Suprapubic skin (tissue), 4 donors: Measurements from ENCODE around the gene RGS16. TPM values are rescaled to one million over a fixed set of nuclear protein-coding genes. Genes with fewer than 3 reads are reported as not detected.

Experiments used
- DNase-seq, 2 donors: peaks; one replicate each; pipeline ENCODE4 v3.0.0-alpha.2; 2019; ENCODE audit warnings: low spot score in 2 of 2
- H3K27ac ChIP-seq: fragments of 200-600 bp; sonication (generic); one replicate; pipeline ENCODE4 v1.5.1; 2019
- H3K27me3 ChIP-seq: fragments of 200-600 bp; sonication (generic); one replicate; pipeline ENCODE4 v1.5.1; 2019
- H3K36me3 ChIP-seq: fragments of 200-600 bp; sonication (generic); one replicate; pipeline ENCODE4 v1.5.1; 2019
- H3K4me1 ChIP-seq: fragments of 200-600 bp; sonication (generic); one replicate; pipeline ENCODE4 v1.5.1; 2019
- H3K4me3 ChIP-seq: fragments of 200-600 bp; sonication (generic); one replicate; pipeline ENCODE4 v1.5.1; 2019; ENCODE audit warnings: mild to moderate bottlenecking
- H3K9me3 ChIP-seq: fragments of 200-600 bp; sonication (generic); one replicate; pipeline ENCODE4 v1.5.1; 2019
- CTCF ChIP-seq, 2 donors: fragments of 200-600 bp in 1 of 2; fragments of 450-650 bp in 1 of 2; sonication (generic) in 1 of 2; IDR thresholded peaks; one replicate each; pipeline ENCODE4 v1.5.1; 2016 to 2019; ENCODE audit warnings: antibody characterized with exemption in 2 of 2, mild to moderate bottlenecking in 1 of 2, moderate library complexity in 1 of 2
- EP300 ChIP-seq: sonication (generic); formaldehyde crosslinking; IDR thresholded peaks from one replicate; pipeline ENCODE4 v1.6.1; 2017; ENCODE audit warnings: antibody characterized with exemption
- POLR2A ChIP-seq, 2 donors: fragments of 450-650 bp; IDR thresholded peaks; one replicate each; pipeline ENCODE4 v1.6.1; 2017; ENCODE audit warnings: antibody characterized with exemption in 2 of 2, mild to moderate bottlenecking in 2 of 2, moderate library complexity in 2 of 2
- POLR2AphosphoS5 ChIP-seq, 3 donors: sonication (generic); formaldehyde crosslinking; IDR thresholded peaks; one replicate each; pipeline ENCODE4 v1.6.1; 2017; ENCODE audit warnings: antibody characterized with exemption in 3 of 3
- WGBS: methylation state at CpG from one replicate; pipeline ENCODE4 v1.1.5; 2018; 5-methylcytosine and 5-hydroxymethylcytosine counted together
- total RNA-seq, 4 donors: library from RNA; depleted of rRNA; stranded (reverse); fragments of >200 nt; gene quantifications; one replicate each; pipeline ENCODE4 v1.1.0, GENCODE V29; 2016

Gene RGS16
- total RNA-seq, 4 donors from 2014 or later, result 0.40 to 3.6 (median 1.8) TPM

DNA sequence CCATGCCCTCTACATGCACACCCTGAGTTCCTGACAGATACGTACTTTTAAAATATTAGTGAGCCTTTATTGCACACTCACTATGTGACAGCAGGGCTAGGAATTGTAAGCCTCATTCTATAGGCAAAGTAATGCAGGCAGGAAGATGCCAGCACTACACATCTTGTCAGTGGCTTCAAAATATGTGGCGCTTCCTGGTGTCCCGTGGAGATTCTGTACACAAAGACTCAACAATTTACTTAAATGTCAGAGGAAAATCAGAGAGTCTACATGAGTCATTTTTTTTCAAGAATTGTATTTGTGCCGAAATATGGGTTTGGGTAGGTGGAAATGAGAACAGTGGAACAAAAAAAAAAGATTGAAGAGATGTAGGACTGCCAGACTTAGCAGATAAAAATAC lies 42.7 kb downstream of the RGS16 start:
- Histone ChIP-seq H3K27me3 (no peaks in the 10 kb centered on the region), H3K4me1 (no peaks in the 10 kb centered on the region), H3K36me3 (no peaks in the 10 kb centered on the region), H3K9me3 (no peaks in the 10 kb centered on the region), H3K4me3 (no peak overlapping the region), H3K27ac (no peak overlapping the region)
- DNase-seq, result no peak
- TF ChIP-seq CTCF (IDR thresholded peaks at IDR 0.05) (no peak), POLR2A (IDR thresholded peaks at IDR 0.05) (no peak), EP300 (no peak), POLR2AphosphoS5 (IDR thresholded peaks at IDR 0.05) (no peak)
- 66% methylated on average over 4 of the region's 4 CpGs for WGBS

DNA sequence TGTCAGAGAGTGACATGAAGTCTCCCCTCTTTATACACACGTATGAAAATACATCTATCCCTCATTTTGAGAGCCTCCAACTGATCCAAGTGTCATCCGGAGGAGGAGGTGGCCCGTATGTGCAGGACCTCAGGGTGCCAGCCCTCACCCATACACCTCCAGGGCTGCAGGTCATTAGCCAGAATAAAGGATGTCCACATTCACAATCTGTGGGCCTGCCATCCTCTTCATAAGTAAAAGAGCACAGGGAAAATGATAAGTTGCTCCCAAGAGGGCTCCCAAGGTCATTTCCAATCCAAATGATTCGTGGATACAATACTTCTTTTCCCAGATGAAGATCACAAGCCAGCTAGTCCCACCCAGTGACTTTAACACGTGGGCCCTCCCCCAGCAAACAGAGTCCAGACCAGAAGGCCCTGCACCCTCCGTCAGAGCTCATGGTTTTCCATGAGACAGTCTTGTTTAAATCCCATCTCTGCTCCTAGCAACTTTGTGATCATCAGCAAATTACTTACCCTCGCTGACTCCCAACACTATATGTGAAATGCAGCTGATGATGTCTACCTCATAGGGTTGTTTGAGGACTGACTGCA lies 43.7 kb downstream of the RGS16 start:
- H3K36me3 ChIP-seq, result no peaks in the 10 kb centered on the region
- no peak overlapping the region for H3K27ac ChIP-seq
- no peak for TF ChIP-seq CTCF (IDR thresholded peaks at IDR 0.05)
- TF ChIP-seq POLR2A (IDR thresholded peaks at IDR 0.05), result no peak
- TF ChIP-seq POLR2AphosphoS5 (IDR thresholded peaks at IDR 0.05), result no peak
- TF ChIP-seq EP300, result no peak
- no peaks in the 10 kb centered on the region for H3K9me3 ChIP-seq
- DNase-seq, result no peak
- H3K4me3 ChIP-seq, result no peak overlapping the region
- H3K27me3 ChIP-seq, result no peaks in the 10 kb centered on the region
- WGBS, result 64% methylated on average over 7 of the region's 7 CpGs
- H3K4me1 ChIP-seq, result no peaks in the 10 kb centered on the region

GRCh38 chr1:182556279-182556678 lies 47.9 kb downstream of the RGS16 start:
- H3K27me3 ChIP-seq, result no peaks in the 10 kb centered on the region
- no peak overlapping the region for H3K27ac ChIP-seq
- no peaks in the 10 kb centered on the region for H3K9me3 ChIP-seq
- no peaks in the 10 kb centered on the region for H3K36me3 ChIP-seq
- H3K4me1 ChIP-seq, result no peaks in the 10 kb centered on the region
- no peak overlapping the region for H3K4me3 ChIP-seq
- DNase-seq, result no peak
- TF ChIP-seq POLR2A (IDR thresholded peaks at IDR 0.05), result no peak
- no peak for TF ChIP-seq CTCF (IDR thresholded peaks at IDR 0.05)
- TF ChIP-seq EP300, result no peak
- TF ChIP-seq POLR2AphosphoS5 (IDR thresholded peaks at IDR 0.05), result no peak

- no peak overlapping the region for H3K27ac ChIP-seq
- no peak overlapping the region for H3K4me3 ChIP-seq
- H3K4me1 ChIP-seq, result no peaks in the 10 kb centered on the region
- 100% methylated on average over 1 of the region's 1 CpG for WGBS
- DNase-seq, result no peak
- H3K36me3 ChIP-seq, result no peaks in the 10 kb centered on the region
- H3K27me3 ChIP-seq, result no peaks in the 10 kb centered on the region
- H3K9me3 ChIP-seq, result no peaks in the 10 kb centered on the region
- TF ChIP-seq EP300 (no peak), POLR2AphosphoS5 (IDR thresholded peaks at IDR 0.05) (no peak), CTCF (IDR thresholded peaks at IDR 0.05) (no peak), POLR2A (IDR thresholded peaks at IDR 0.05) (no peak)
Observed at GRCh38 chr1:182555493-182555892, 48.7 kb downstream of the RGS16 start.

GRCh38 chr1:182552527-182552926 lies 51.7 kb downstream of the RGS16 start:
- Histone ChIP-seq H3K4me1 (no peaks in the 10 kb centered on the region), H3K4me3 (no peak overlapping the region), H3K27me3 (no peaks in the 10 kb centered on the region), H3K27ac (no peak overlapping the region), H3K36me3 (no peaks in the 10 kb centered on the region), H3K9me3 (no peaks in the 10 kb centered on the region)
- 76% methylated on average over 2 of the region's 2 CpGs for WGBS
- DNase-seq, result no peak
- TF ChIP-seq POLR2AphosphoS5 (IDR thresholded peaks at IDR 0.05) (no peak), CTCF (IDR thresholded peaks at IDR 0.05) (no peak), EP300 (no peak), POLR2A (IDR thresholded peaks at IDR 0.05) (no peak)
